GM18951 (cell line): ENCODE data around the gene WDR3.
A peak's percentile ranks its signal among the peaks of the same experiment; 100 is the strongest.

Source experiments
- POLR2A ChIP-seq: IDR thresholded peaks from 4 replicates; pipeline ENCODE4 v1.6.1; 2011; ENCODE audit warnings: mild to moderate bottlenecking; ENCODE audit not compliant: insufficient read length, insufficient read depth; ENCODE audit errors: extremely low read depth
- in situ Hi-C: fragments of 300-500 bp; cut with MboI; formaldehyde crosslinking; loops from one replicate; pipeline ENCODE4 v1.12.0; 2022; ENCODE audit warnings: low sequenced_read_pairs, mixed read lengths, inconsistent platforms; ENCODE audit not compliant: unreplicated experiment

WDR3 gene

GRCh38 chr1:117929343-117930172, at the start of gene WDR3, which contains the start of gene GDAP2:
Gene WDR3 (plus strand): TSS chr1:117929739. CDS start chr1:117933320, 3,581 bp downstream.
Gene GDAP2 (minus strand): TSS chr1:117929621. CDS start chr1:117920357, 9,264 bp downstream.
- in situ Hi-C loops: no loop called here
- TF ChIP-seq POLR2A: peak; percentile 80

- no peak for TF ChIP-seq POLR2A
- in situ Hi-C loops: no loop called here
Observed at GRCh38 chr1:117883616-117884015, 45.9 kb upstream of the WDR3 start.

- in situ Hi-C loops: no loop called here
- TF ChIP-seq POLR2A: no peak
Observed at GRCh38 chr1:117886101-117886795, 43.3 kb upstream of the WDR3 start.

- in situ Hi-C loops: no loop called here
- TF ChIP-seq POLR2A: no peak
Observed at GRCh38 chr1:117890452-117890851, 39.1 kb upstream of the WDR3 start.

- TF ChIP-seq POLR2A: no peak
Observed at GRCh38 chr1:117892512-117892911, 37.0 kb upstream of the WDR3 start.

GRCh38 chr1:117894078-117894477, 35.5 kb upstream of the WDR3 start:
- in situ Hi-C loops: no loop called here
- no peak for TF ChIP-seq POLR2A

More at GRCh38 chr1:117892512-117892911, 37.0 kb upstream of the WDR3 start:
- in situ Hi-C loops: no loop called here

- in situ Hi-C loops: no loop called here
- TF ChIP-seq POLR2A: no peak
Observed at GRCh38 chr1:117895482-117896114, 33.9 kb upstream of the WDR3 start.

- no peak for TF ChIP-seq POLR2A
- in situ Hi-C loops: no loop called here
Observed at GRCh38 chr1:117897551-117897950, 32.0 kb upstream of the WDR3 start.

- TF ChIP-seq POLR2A: no peak
- in situ Hi-C loops: loop anchor here (10.0 kb wide), 1 partner anchor 375 kb away; no protein-coding TSS in a partner anchor
Observed at GRCh38 chr1:117899801-117900200, 29.7 kb upstream of the WDR3 start.

- in situ Hi-C loops: loop anchor here (10.0 kb wide), 1 partner anchor 378 kb away; no protein-coding TSS in a partner anchor
- TF ChIP-seq POLR2A: no peak
Observed at GRCh38 chr1:117902944-117903343, 26.6 kb upstream of the WDR3 start.

- no peak for TF ChIP-seq POLR2A
- in situ Hi-C loops: loop anchor here (10.0 kb wide), 1 partner anchor 380 kb away; no protein-coding TSS in a partner anchor
Observed at GRCh38 chr1:117904485-117904884, 25.1 kb upstream of the WDR3 start.

- TF ChIP-seq POLR2A: no peak
Observed at GRCh38 chr1:117905019-117905418, 24.5 kb upstream of the WDR3 start.

GRCh38 chr1:117911051-117911450, 18.5 kb upstream of the WDR3 start:
- in situ Hi-C loops: no loop called here
- no peak for TF ChIP-seq POLR2A

More at GRCh38 chr1:117905019-117905418, 24.5 kb upstream of the WDR3 start:
- in situ Hi-C loops: loop anchor here (10.0 kb wide), 1 partner anchor 380 kb away; no protein-coding TSS in a partner anchor
